Sigmoid colon (tissue), 7 donors: ENCODE data around the gene ALB. TPM values are rescaled to one million over a fixed set of nuclear protein-coding genes. Genes with fewer than 3 reads are reported as not detected.

Experiments
- DNase-seq: peaks from one replicate; pipeline ENCODE4 v3.0.0-alpha.2; 2019
- H3K27ac ChIP-seq, 4 donors: fragments of 200-600 bp; sonication (generic); one replicate each; pipeline ENCODE4 v1.5.1; 2016 to 2019; ENCODE audit warnings: mild to moderate bottlenecking in 1 of 4
- H3K27me3 ChIP-seq, 3 donors: fragments of 200-600 bp; sonication (generic); one replicate each; pipeline ENCODE4 v1.5.1; 2019; ENCODE audit warnings: mild to moderate bottlenecking in 1 of 3
- H3K36me3 ChIP-seq, 4 donors: fragments of 200-600 bp; sonication (generic); one replicate each; pipeline ENCODE4 v1.5.1; 2016 to 2019
- H3K4me1 ChIP-seq, 4 donors: fragments of 200-600 bp; sonication (generic); one replicate each; pipeline ENCODE4 v1.5.1; 2017 to 2019
- H3K4me3 ChIP-seq, 4 donors: fragments of 200-600 bp; sonication (generic); one replicate each; pipeline ENCODE4 v1.5.1; 2017 to 2019; ENCODE audit warnings: mild to moderate bottlenecking in 2 of 4, moderate library complexity in 1 of 4
- H3K9me3 ChIP-seq, 4 donors: fragments of 200-600 bp in 3 of 4; sonication (generic) in 3 of 4; one replicate each; pipeline versions ENCODE4 v1.5.1 to v1.6.1; 2013 to 2019
- CTCF ChIP-seq, 4 experiments: fragments of 450-650 bp in 3 of 4; fragments of 200-600 bp in 1 of 4; IDR thresholded peaks; one replicate each; pipeline ENCODE4 v1.5.1; 2016 to 2019; ENCODE audit warnings: antibody characterized with exemption in 4 of 4, mild to moderate bottlenecking in 3 of 4, moderate library complexity in 2 of 4
- EP300 ChIP-seq, 4 donors: sonication (generic); formaldehyde crosslinking; IDR thresholded peaks; one replicate each; pipeline ENCODE4 v1.6.1; 2017; ENCODE audit warnings: antibody characterized with exemption in 4 of 4
- POLR2A ChIP-seq, 2 donors: fragments of 450-650 bp; IDR thresholded peaks; one replicate each; pipeline ENCODE4 v1.6.1; 2016; ENCODE audit warnings: antibody characterized with exemption in 2 of 2, mild to moderate bottlenecking in 2 of 2, moderate library complexity in 2 of 2
- POLR2AphosphoS5 ChIP-seq, 4 donors: sonication (generic); formaldehyde crosslinking; IDR thresholded peaks; one replicate each; pipeline ENCODE4 v1.6.1; 2017; ENCODE audit warnings: antibody characterized with exemption in 4 of 4
- WGBS, 2 donors: extraction: QIAGEN DNeasy Blood & Tissue Kit; methylation state at CpG; one replicate each; pipeline ENCODE4 v1.1.7; 2013; 5-methylcytosine and 5-hydroxymethylcytosine counted together
- intact Hi-C: fragments of 100-400 bp; cut with DNase I; formaldehyde crosslinking; loops from one replicate; pipeline ENCODE4 v1.15.1; 2023
- polyA plus RNA-seq, 3 donors: library from polyadenylated mRNA; stranded (reverse); fragments of 200-250 nt; gene quantifications; one replicate each; pipeline ENCODE4 v1.2.3, GENCODE V29; 2013
- total RNA-seq, 4 donors: library from RNA; depleted of rRNA; stranded (reverse); fragments of >200 nt; gene quantifications; one replicate each; pipeline ENCODE4 v1.1.0, GENCODE V29; 2016
- donor health status: healthy with polysubstance abuse.
- donor health status: Bipolar disorder and iron deficiency.
- donor health status: healthy.

ALB gene
- total and polyA plus RNA-seq, 7 donors = 0.96 TPM; not detected in 6

GRCh38 chr4:73453701-73454005 is 49.6 kb downstream of the ALB start:
- intact Hi-C loops = no loop called here
- no peaks in the 10 kb centered on the region for H3K4me1 ChIP-seq
- no peak overlapping the region for H3K27ac ChIP-seq
- no peaks in the 10 kb centered on the region for H3K27me3 ChIP-seq
- DNase-seq = no peak
- H3K9me3 ChIP-seq = no peaks in the 10 kb centered on the region
- no peaks in the 10 kb centered on the region for H3K36me3 ChIP-seq
- TF ChIP-seq POLR2A (IDR thresholded peaks at IDR 0.05) = no peak
- no peak for TF ChIP-seq EP300 (IDR thresholded peaks at IDR 0.05)
- no peak for TF ChIP-seq POLR2AphosphoS5 (IDR thresholded peaks at IDR 0.05)
- TF ChIP-seq CTCF (IDR thresholded peaks at IDR 0.05) = no peak
- no peak overlapping the region for H3K4me3 ChIP-seq

- no peaks in the 10 kb centered on the region for H3K36me3 ChIP-seq
- H3K9me3 ChIP-seq = no peaks in the 10 kb centered on the region
- no peak for DNase-seq
- H3K4me3 ChIP-seq = no peak overlapping the region
- no peaks in the 10 kb centered on the region for H3K27me3 ChIP-seq
- TF ChIP-seq POLR2A (IDR thresholded peaks at IDR 0.05) = no peak
- TF ChIP-seq POLR2AphosphoS5 (IDR thresholded peaks at IDR 0.05) = no peak
- no peak for TF ChIP-seq CTCF (IDR thresholded peaks at IDR 0.05)
- no peak for TF ChIP-seq EP300 (IDR thresholded peaks at IDR 0.05)
- H3K4me1 ChIP-seq = no peaks in the 10 kb centered on the region
- 71 to 85% methylated on average over 3 of the region's 3 CpGs for WGBS, 2 donors
- no peak overlapping the region for H3K27ac ChIP-seq
- intact Hi-C loops = no loop called here
These were observed 50.8 kb downstream of the ALB start for GRCh38 chr4:73454920-73455319.

- intact Hi-C loops = no loop called here
- Histone ChIP-seq H3K27me3 (no peaks in the 10 kb centered on the region), H3K27ac (no peak overlapping the region), H3K9me3 (no peaks in the 10 kb centered on the region), H3K4me3 (no peak overlapping the region), H3K36me3 (no peaks in the 10 kb centered on the region), H3K4me1 (no peaks in the 10 kb centered on the region)
- no peak for TF ChIP-seq EP300 (IDR thresholded peaks at IDR 0.05)
- no peak for TF ChIP-seq POLR2A (IDR thresholded peaks at IDR 0.05)
- WGBS, 2 donors = 89 to 90% methylated on average over 5 of the region's 5 CpGs
- DNase-seq = no peak
These were observed 52.3 kb downstream of the ALB start for GRCh38 chr4:73456177-73457022.

GRCh38 chr4:73458184-73459047 is 54.3 kb downstream of the ALB start:
- WGBS, 2 donors = 89 to 90% methylated on average over 4 of the region's 4 CpGs
- TF ChIP-seq CTCF (IDR thresholded peaks at IDR 0.05) = no peak
- TF ChIP-seq POLR2A (IDR thresholded peaks at IDR 0.05) = no peak
- no peak for TF ChIP-seq POLR2AphosphoS5 (IDR thresholded peaks at IDR 0.05)
- Histone ChIP-seq H3K36me3 (no peaks in the 10 kb centered on the region), H3K27ac (no peak overlapping the region), H3K9me3 (no peaks in the 10 kb centered on the region), H3K27me3 (no peaks in the 10 kb centered on the region), H3K4me1 (no peaks in the 10 kb centered on the region), H3K4me3 (no peak overlapping the region)
- DNase-seq = no peak
- intact Hi-C loops = no loop called here

- H3K9me3 ChIP-seq = no peaks in the 10 kb centered on the region
- WGBS, 2 donors = 72 to 83% methylated on average over 3 of the region's 3 CpGs
- TF ChIP-seq CTCF (IDR thresholded peaks at IDR 0.05) = no peak
- no peak for TF ChIP-seq POLR2A (IDR thresholded peaks at IDR 0.05)
- no peak for TF ChIP-seq POLR2AphosphoS5 (IDR thresholded peaks at IDR 0.05)
- no peak for TF ChIP-seq EP300 (IDR thresholded peaks at IDR 0.05)
- no peaks in the 10 kb centered on the region for H3K36me3 ChIP-seq
- H3K27me3 ChIP-seq = no peaks in the 10 kb centered on the region
- no peak overlapping the region for H3K4me3 ChIP-seq
- intact Hi-C loops = no loop called here
- no peaks in the 10 kb centered on the region for H3K4me1 ChIP-seq
- no peak for DNase-seq
- H3K27ac ChIP-seq = no peak overlapping the region
These were observed 54.9 kb downstream of the ALB start for GRCh38 chr4:73459048-73459421.
